SK-N-SH treated with all-trans-retinoic acid at 6 μM for 48 hours (cell line): ENCODE data around the gene POLR2B.
A peak's percentile ranks its signal among the peaks of the same experiment; 100 is the strongest.

Source experiments
- ATAC-seq: fragments of 200-7000 bp; cut with Tn5 transposase; 3 replicates; pipeline ENCODE4 v1.9.1; 2020; ENCODE audit warnings: mild to moderate bottlenecking, moderate library complexity
- ARNTL ChIP-seq: fragments of 450-650 bp; formaldehyde crosslinking; IDR thresholded peaks from 2 replicates; pipeline ENCODE4 v1.5.0; 2020; ENCODE audit warnings: low read depth, mild to moderate bottlenecking, moderate library complexity, borderline replicate concordance
- BACH2 ChIP-seq: fragments of 250-450 bp; sonication (Bioruptor Pico); IDR thresholded peaks from 2 replicates; pipeline ENCODE4 v1.9.0; 2021; ENCODE audit warnings: mild to moderate bottlenecking, borderline replicate concordance
- CREB5 ChIP-seq: fragments of 250-450 bp; sonication (Bioruptor Pico); IDR thresholded peaks from 2 replicates; pipeline ENCODE4 v1.5.1; 2020; ENCODE audit warnings: low read depth, mild to moderate bottlenecking, moderate library complexity
- CSDC2 ChIP-seq: fragments of 250-450 bp; sonication (Bioruptor Pico); IDR thresholded peaks from 2 replicates; pipeline ENCODE4 v1.5.0; 2020; ENCODE audit warnings: mild to moderate bottlenecking, moderate library complexity
- CSRNP3 ChIP-seq: fragments of 250-450 bp; sonication (Bioruptor Pico); IDR thresholded peaks from 2 replicates; pipeline ENCODE4 v1.5.1; 2021; ENCODE audit warnings: mild to moderate bottlenecking, moderate library complexity
- ESRRG ChIP-seq: fragments of 250-450 bp; sonication (Bioruptor Pico); IDR thresholded peaks from 2 replicates; pipeline ENCODE4 v1.6.1; 2021; ENCODE audit warnings: mild to moderate bottlenecking
- GLIS3 ChIP-seq: fragments of 250-450 bp; sonication (Bioruptor Pico); IDR thresholded peaks from 2 replicates; pipeline ENCODE4 v1.5.0; 2020; ENCODE audit warnings: mild to moderate bottlenecking, moderate library complexity
- ISL1 ChIP-seq: fragments of 250-450 bp; sonication (Bioruptor Pico); IDR thresholded peaks from 2 replicates; pipeline ENCODE4 v2.1.2; 2022; ENCODE audit warnings: mild to moderate bottlenecking, moderate library complexity
- PATZ1 ChIP-seq: fragments of 250-450 bp; sonication (Bioruptor Pico); IDR thresholded peaks from 2 replicates; pipeline ENCODE4 v1.8.0; 2020; ENCODE audit warnings: mild to moderate bottlenecking, moderate library complexity, borderline replicate concordance
- POU6F1 ChIP-seq: fragments of 250-450 bp; sonication (Bioruptor Pico); IDR thresholded peaks from 2 replicates; pipeline ENCODE4 v1.8.0; 2021; ENCODE audit warnings: low read depth, mild to moderate bottlenecking, moderate library complexity, borderline replicate concordance
- PPARA ChIP-seq: fragments of 250-450 bp; sonication (Bioruptor Pico); IDR thresholded peaks from 2 replicates; pipeline ENCODE4 v1.5.0; 2020; ENCODE audit warnings: mild to moderate bottlenecking, borderline replicate concordance
- RARB ChIP-seq: fragments of 250-450 bp; sonication (Bioruptor Pico); IDR thresholded peaks from 2 replicates; pipeline ENCODE4 v1.8.0; 2021; ENCODE audit warnings: mild to moderate bottlenecking, moderate library complexity
- SNAI2 ChIP-seq: fragments of 250-450 bp; sonication (Bioruptor Pico); IDR thresholded peaks from 2 replicates; pipeline ENCODE4 v1.5.0; 2020; ENCODE audit warnings: mild to moderate bottlenecking, moderate library complexity
- TOX ChIP-seq: fragments of 250-450 bp; sonication (Bioruptor Pico); IDR thresholded peaks from 2 replicates; pipeline ENCODE4 v1.8.0; 2021; ENCODE audit warnings: mild to moderate bottlenecking, moderate library complexity, borderline replicate concordance
- TSHZ2 ChIP-seq: fragments of 250-450 bp; sonication (Bioruptor Pico); IDR thresholded peaks from 2 replicates; pipeline ENCODE4 v1.5.0; 2020; ENCODE audit warnings: mild to moderate bottlenecking, moderate library complexity
- ZC3H10 ChIP-seq: fragments of 250-450 bp; sonication (Bioruptor Pico); IDR thresholded peaks from 2 replicates; pipeline ENCODE4 v1.5.1; 2021; ENCODE audit warnings: mild to moderate bottlenecking, moderate library complexity
- ZFP3 ChIP-seq: fragments of 250-450 bp; sonication (Bioruptor Pico); IDR thresholded peaks from 2 replicates; pipeline ENCODE4 v1.5.0; 2020; ENCODE audit warnings: mild to moderate bottlenecking, moderate library complexity
- ZNF565 ChIP-seq: fragments of 450-650 bp; formaldehyde crosslinking; conservative IDR thresholded peaks from 2 replicates; pipeline ENCODE4 v1.5.0; 2020; ENCODE audit warnings: low read depth, mild to moderate bottlenecking, moderate library complexity
- ZNF70 ChIP-seq: fragments of 450-650 bp; formaldehyde crosslinking; IDR thresholded peaks from 2 replicates; pipeline ENCODE4 v1.5.0; 2020; ENCODE audit warnings: mild to moderate bottlenecking, moderate library complexity

Gene POLR2B

GRCh38 chr4:57013543-57014120 is 34.9 kb downstream of the POLR2B start (continued):
- TF ChIP-seq ARNTL (CRISPR knock-in tag), result no peak
- no peak for TF ChIP-seq ZNF70 (CRISPR knock-in tag)
- no peak for TF ChIP-seq TSHZ2 (CRISPR knock-in tag)
- no peak for TF ChIP-seq PPARA (CRISPR knock-in tag)
- TF ChIP-seq TOX (CRISPR knock-in tag), result no peak

GRCh38 chr4:57018980-57019379 is 40.3 kb downstream of the POLR2B start:
- no peak for ATAC-seq
- TF ChIP-seq CREB5 (CRISPR knock-in tag) (no peak), ISL1 (CRISPR knock-in tag) (no peak), TSHZ2 (CRISPR knock-in tag) (no peak), SNAI2 (no peak), ZNF565 (CRISPR knock-in tag) (no peak), BACH2 (CRISPR knock-in tag) (no peak), POU6F1 (CRISPR knock-in tag) (no peak)

GRCh38 chr4:57020467-57021101 is 41.9 kb downstream of the POLR2B start:
- ATAC-seq, result peak; percentile 47; the same call in 2 of the 3 replicates
- no peak for TF ChIP-seq CSDC2
- no peak for TF ChIP-seq GLIS3 (CRISPR knock-in tag)
- TF ChIP-seq ISL1 (CRISPR knock-in tag), result no peak
- no peak for TF ChIP-seq ZC3H10 (CRISPR knock-in tag)
- TF ChIP-seq ZFP3, result no peak
- TF ChIP-seq POU6F1 (CRISPR knock-in tag), result no peak
- no peak for TF ChIP-seq ESRRG (CRISPR knock-in tag)
- no peak for TF ChIP-seq RARB (CRISPR knock-in tag)
- no peak for TF ChIP-seq CSRNP3 (CRISPR knock-in tag)
- no peak for TF ChIP-seq PATZ1
- no peak for TF ChIP-seq SNAI2
- TF ChIP-seq, all 23 proteins: peak for 0
